Caco-2 (cell line): Measurements from ENCODE around the gene ARIH1. TPM values are rescaled to one million over a fixed set of nuclear protein-coding genes. Genes with fewer than 3 reads are reported as not detected.
"Not testable (repeated sequence)": the region's sequence is repeated elsewhere in the genome, so short reads cannot be mapped to it uniquely, and the experiment has no call there.

Experiments used
- BruUV-seq: library from RNA; stranded (reverse); fragments of 400-500 nt; replicated peaks from 2 replicates; lab custom pipeline; 2021; lab: Mats Ljungman, UMichigan
- CTCF ChIA-PET: fragments of 300-600 bp; sonication (Branson Sonifier 250); formaldehyde crosslinking; loops from one replicate; lab custom pipeline; 2022; ENCODE audit warnings: antibody characterized with exemption; lab: Charles Lee
- POLR2A ChIA-PET: fragments of 300-600 bp; sonication (Branson Sonifier 250); formaldehyde crosslinking; loops from one replicate; lab custom pipeline; 2022; ENCODE audit warnings: antibody characterized with exemption; lab: Charles Lee
- DNase-seq, 2 experiments: peaks; one replicate each; pipeline versions ENCODE4 v3.0.0 to v3.0.0-alpha.2; 2020 to 2022
- H3K27me3 ChIP-seq: replicated peaks from 2 replicates; pipeline ENCODE4 v1.6.0; 2011; ENCODE audit warnings: low read length; ENCODE audit not compliant: control insufficient read depth, insufficient read depth
- H3K36me3 ChIP-seq: 2 replicates; pipeline ENCODE4 v1.5.1; 2011; ENCODE audit warnings: low read length; ENCODE audit not compliant: control insufficient read depth, insufficient read depth
- H3K4me1 ChIP-seq: fragments of 250-450 bp; sonication (Bioruptor Pico); 2 replicates; pipeline ENCODE4 v1.5.1; 2020; ENCODE audit warnings: mild to moderate bottlenecking
- H3K4me3 ChIP-seq: 2 replicates; pipeline ENCODE4 v1.5.1; 2011; ENCODE audit warnings: low read depth, mild to moderate bottlenecking, control low read depth, low read length
- H3K9me3 ChIP-seq: fragments of 250-450 bp; sonication (Bioruptor Pico); 2 replicates; pipeline ENCODE4 v1.5.1; 2020; ENCODE audit warnings: mild to moderate bottlenecking, moderate library complexity
- H3K27ac Mint-ChIP-seq: one replicate; pipeline ENCODE4 v1.8.0; 2022; ENCODE audit warnings: mixed read lengths; ENCODE audit not compliant: unreplicated experiment
- H3K27me3 Mint-ChIP-seq: one replicate; pipeline ENCODE4 v1.8.0; 2022; ENCODE audit warnings: mixed read lengths; ENCODE audit not compliant: insufficient read depth, unreplicated experiment
- H3K36me3 Mint-ChIP-seq: one replicate; pipeline ENCODE4 v1.8.0; 2022; ENCODE audit warnings: mild to moderate bottlenecking, mixed read lengths; ENCODE audit not compliant: insufficient read depth, unreplicated experiment
- H3K4me1 Mint-ChIP-seq: one replicate; pipeline ENCODE4 v1.8.0; 2022; ENCODE audit warnings: low read depth, mixed read lengths; ENCODE audit not compliant: unreplicated experiment
- H3K4me3 Mint-ChIP-seq: one replicate; pipeline ENCODE4 v1.8.0; 2022; ENCODE audit warnings: mild to moderate bottlenecking, moderate library complexity, mixed read lengths; ENCODE audit not compliant: unreplicated experiment
- H3K9me3 Mint-ChIP-seq: one replicate; pipeline ENCODE4 v1.8.0; 2022; ENCODE audit warnings: mixed read lengths; ENCODE audit not compliant: unreplicated experiment
- intact Hi-C: fragments of 100-400 bp; cut with micrococcal nuclease; formaldehyde crosslinking; loops from one replicate; pipeline ENCODE4 v1.10.0; 2022; ENCODE audit not compliant: unreplicated experiment
- total RNA-seq: library from RNA; stranded (reverse); gene quantifications from 2 replicates; pipeline ENCODE4 v1.2.3, GENCODE V29; 2022
- TF ChIP-seq, protein P1 (sequence below), 2 experiments: fragments of 200-600 bp in 1 of 2; IDR thresholded peaks; 1 replicate in 1 of 2; 2 replicates in 1 of 2; pipeline versions ENCODE4 v1.5.1 to v1.8.0; 2011 to 2022; ENCODE audit warnings: antibody characterized with exemption in 1 of 2, control low read depth in 1 of 2, inconsistent platforms in 1 of 2, low read depth in 1 of 2, low read length in 1 of 2, mild to moderate bottlenecking in 1 of 2, moderate library complexity in 1 of 2; ENCODE audit not compliant: insufficient read depth in 1 of 2, severe bottlenecking in 1 of 2, unreplicated experiment in 1 of 2

Gene ARIH1
- total RNA-seq, 1 experiment from 2014 or later = 126 TPM

DNA sequence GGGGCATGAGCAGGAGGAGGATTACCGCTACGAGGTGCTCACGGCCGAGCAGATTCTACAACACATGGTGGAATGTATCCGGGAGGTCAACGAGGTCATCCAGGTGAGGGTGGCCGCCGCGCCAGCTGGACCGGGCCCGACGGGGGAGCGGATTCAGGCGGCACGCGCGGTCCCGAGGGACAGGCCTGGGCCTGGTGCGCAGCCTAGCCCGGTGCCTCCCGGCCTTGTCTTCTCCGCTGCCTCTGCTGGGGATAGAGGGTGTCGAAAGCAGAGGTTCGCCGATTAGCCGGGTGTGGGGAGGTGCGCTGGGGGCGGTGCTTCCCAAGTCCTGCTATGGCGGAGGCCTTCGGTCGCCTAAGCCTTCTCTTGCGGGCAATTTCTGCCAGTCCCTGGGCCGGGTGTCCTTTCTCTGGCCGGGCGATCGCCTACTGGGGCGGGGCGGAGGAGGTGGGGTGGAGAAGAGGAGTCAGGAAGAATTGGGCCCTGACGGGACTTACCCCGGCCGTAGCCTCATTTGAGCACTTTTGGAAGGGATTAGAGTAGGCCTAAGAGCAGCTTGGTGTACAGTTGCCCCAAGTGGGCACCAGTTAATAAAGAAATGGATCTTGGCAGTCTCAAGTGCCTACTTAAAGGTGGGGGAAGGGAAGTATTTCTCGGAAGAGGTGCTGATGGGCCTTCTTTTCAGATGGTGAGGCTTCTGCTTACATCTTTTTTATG lies 940 bp downstream of the ARIH1 start:
- peak; percentile 78 to 82 for DNase-seq
- H3K36me3 Mint-ChIP-seq = peaks cover 56% of the 10 kb centered on the region
- intact Hi-C loops = loop anchor here (10.0 kb wide), 2 partner anchors 110 to 130 kb away; no protein-coding TSS in a partner anchor
- Histone ChIP-seq H3K27me3 (no peaks in the 10 kb centered on the region), H3K36me3 (no peaks in the 10 kb centered on the region), H3K4me3 (peak overlapping the region; percentile 100), H3K4me1 (peaks cover 6% of the 10 kb centered on the region; the same call in 1 of the 2 replicates), H3K9me3 (no peaks in the 10 kb centered on the region)
- peak overlapping the region; percentile 99 for H3K27ac Mint-ChIP-seq
- ChIA-PET CTCF (no interaction called here), POLR2A (interaction anchor here (0.6 kb wide), 1 partner anchor 1899 kb away, joined by 5 read pairs; no protein-coding TSS in a partner anchor)
- peaks cover 7% of the 10 kb centered on the region for H3K4me1 Mint-ChIP-seq
- H3K4me3 Mint-ChIP-seq = peak overlapping the region; percentile 93
- BruUV-seq = no TSS peak
- H3K9me3 Mint-ChIP-seq = no peaks in the 10 kb centered on the region
- TF ChIP-seq, protein P1, sequence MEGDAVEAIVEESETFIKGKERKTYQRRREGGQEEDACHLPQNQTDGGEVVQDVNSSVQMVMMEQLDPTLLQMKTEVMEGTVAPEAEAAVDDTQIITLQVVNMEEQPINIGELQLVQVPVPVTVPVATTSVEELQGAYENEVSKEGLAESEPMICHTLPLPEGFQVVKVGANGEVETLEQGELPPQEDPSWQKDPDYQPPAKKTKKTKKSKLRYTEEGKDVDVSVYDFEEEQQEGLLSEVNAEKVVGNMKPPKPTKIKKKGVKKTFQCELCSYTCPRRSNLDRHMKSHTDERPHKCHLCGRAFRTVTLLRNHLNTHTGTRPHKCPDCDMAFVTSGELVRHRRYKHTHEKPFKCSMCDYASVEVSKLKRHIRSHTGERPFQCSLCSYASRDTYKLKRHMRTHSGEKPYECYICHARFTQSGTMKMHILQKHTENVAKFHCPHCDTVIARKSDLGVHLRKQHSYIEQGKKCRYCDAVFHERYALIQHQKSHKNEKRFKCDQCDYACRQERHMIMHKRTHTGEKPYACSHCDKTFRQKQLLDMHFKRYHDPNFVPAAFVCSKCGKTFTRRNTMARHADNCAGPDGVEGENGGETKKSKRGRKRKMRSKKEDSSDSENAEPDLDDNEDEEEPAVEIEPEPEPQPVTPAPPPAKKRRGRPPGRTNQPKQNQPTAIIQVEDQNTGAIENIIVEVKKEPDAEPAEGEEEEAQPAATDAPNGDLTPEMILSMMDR (IDR thresholded peaks at IDR 0.05; ENCODE audit: insufficient read depth in 1 of 2, low read depth in 1 of 2, low read length in 1 of 2, severe bottlenecking in 1 of 2, unreplicated experiment in 1 of 2) = no peak
- no peaks in the 10 kb centered on the region for H3K27me3 Mint-ChIP-seq

DNA sequence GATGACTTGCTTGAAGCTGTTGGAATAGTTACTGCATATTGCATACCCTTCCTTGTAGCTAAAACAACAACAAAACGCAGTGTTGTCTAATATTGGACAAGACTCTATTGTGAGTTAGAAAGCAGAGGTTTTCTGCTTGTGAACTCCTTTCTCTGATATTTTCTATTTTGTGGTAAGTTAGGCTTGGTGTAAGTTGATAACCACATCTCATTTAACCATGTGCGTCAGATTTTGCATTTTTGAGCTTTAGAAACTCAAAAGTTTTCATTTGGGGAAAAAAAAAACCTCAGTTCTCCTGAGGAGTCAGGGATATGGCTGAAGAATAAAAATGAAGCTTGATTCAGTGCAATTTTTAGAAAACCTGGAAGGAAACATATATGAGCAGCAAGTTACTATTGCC lies 1.5 kb downstream of the ARIH1 start:
- intact Hi-C loops = loop anchor here (10.0 kb wide), 2 partner anchors 109 to 131 kb away; no protein-coding TSS in a partner anchor
- TSS peak; percentile 24 for BruUV-seq
- POLR2A ChIA-PET = no interaction called here
- Histone ChIP-seq H3K9me3 (no peaks in the 10 kb centered on the region), H3K4me3 (peak overlapping the region; percentile 100), H3K27me3 (no peaks in the 10 kb centered on the region), H3K4me1 (peaks cover 6% of the 10 kb centered on the region; the same call in 1 of the 2 replicates), H3K36me3 (no peaks in the 10 kb centered on the region)
- H3K27me3 Mint-ChIP-seq = no peaks in the 10 kb centered on the region
- H3K4me1 Mint-ChIP-seq = peaks cover 7% of the 10 kb centered on the region
- peaks cover 62% of the 10 kb centered on the region for H3K36me3 Mint-ChIP-seq
- no peaks in the 10 kb centered on the region for H3K9me3 Mint-ChIP-seq
- CTCF ChIA-PET = no interaction called here
- peak overlapping the region; percentile 93 for H3K4me3 Mint-ChIP-seq
- H3K27ac Mint-ChIP-seq = peak overlapping the region; percentile 99
- DNase-seq = no peak
- TF ChIP-seq, protein P1 (IDR thresholded peaks at IDR 0.05; ENCODE audit: insufficient read depth in 1 of 2, low read depth in 1 of 2, low read length in 1 of 2, severe bottlenecking in 1 of 2, unreplicated experiment in 1 of 2) = no peak

DNA sequence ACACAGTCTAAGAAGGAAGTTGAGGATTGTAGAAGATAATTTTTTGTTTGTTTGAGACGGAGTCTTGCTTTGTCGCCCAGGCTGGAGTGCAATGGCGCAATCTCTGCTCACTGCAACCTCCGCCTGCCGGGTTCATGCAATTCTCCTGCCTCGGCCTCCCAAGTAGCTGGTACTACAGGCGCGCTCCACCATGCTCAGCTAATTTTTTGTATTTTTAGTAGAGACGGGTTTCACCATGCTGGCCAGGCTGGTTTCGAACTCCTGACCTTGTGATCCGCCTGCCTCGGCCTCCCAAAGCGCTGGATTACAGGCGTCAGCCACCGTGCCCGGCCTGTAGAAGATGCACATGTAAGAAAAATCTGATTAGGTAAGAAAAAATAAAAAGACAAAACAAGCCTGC lies 2.2 kb downstream of the ARIH1 start:
- H3K4me1 ChIP-seq, H3K36me3 ChIP-seq, POLR2A ChIA-PET, H3K27me3 ChIP-seq, H3K9me3 ChIP-seq, H3K27ac Mint-ChIP-seq, CTCF ChIA-PET, H3K4me3 ChIP-seq, H3K4me1 Mint-ChIP-seq, BruUV-seq, H3K9me3 Mint-ChIP-seq, H3K27me3 Mint-ChIP-seq, DNase-seq: not testable (repeated sequence)
- Mint-ChIP-seq H3K4me3 (peak overlapping the region; percentile 93), H3K36me3 (peaks cover 68% of the 10 kb centered on the region)
- intact Hi-C loops = loop anchor here (10.0 kb wide), 2 partner anchors 108 to 132 kb away; no protein-coding TSS in a partner anchor
